SHP77 (cell line): Measurements from ENCODE around the gene NTN5.
"Not testable (repeated sequence)": the region's sequence is repeated elsewhere in the genome, so short reads cannot be mapped to it uniquely, and the experiment has no call there.

Source experiments
- DNase-seq, 2 experiments: peaks; one replicate each; lab custom pipeline; 2025; lab: John Stamatoyannopoulos, UW

The NTN5 gene

GRCh38 chr19:48696353-48697010 is 23.7 kb upstream of the NTN5 start:
- no peak for DNase-seq

DNA sequence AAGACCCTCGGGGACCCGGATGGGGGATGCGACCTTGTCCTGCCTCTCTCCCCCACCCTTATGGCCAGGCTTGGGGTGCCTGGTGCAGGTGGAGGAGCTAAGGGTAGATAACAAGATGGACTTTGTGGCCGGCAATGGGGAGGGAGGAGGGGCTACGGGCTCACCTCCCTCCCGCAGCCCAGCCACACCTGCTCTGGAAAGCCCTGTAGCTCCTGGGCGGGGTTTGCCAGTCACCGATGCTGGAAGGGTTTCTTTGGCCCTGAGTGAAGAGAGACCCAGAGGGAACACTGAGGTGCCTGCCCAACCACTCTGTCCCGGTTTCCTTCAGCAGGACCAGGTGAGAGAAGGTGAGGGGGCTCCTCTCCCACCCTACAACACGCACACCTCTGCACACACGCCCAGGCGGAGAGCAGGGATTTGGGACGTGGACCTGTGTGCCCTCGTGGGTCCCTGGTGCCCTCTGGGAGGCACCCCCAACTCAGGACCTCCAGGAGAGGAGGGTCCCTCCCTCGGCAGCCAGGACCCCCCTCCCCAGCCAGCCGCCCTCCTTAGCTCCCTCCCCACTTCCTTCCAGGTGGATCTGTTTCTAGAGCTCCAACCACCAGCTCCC is 23.0 kb upstream of the NTN5 start, which contains the start of gene FUT2:
Gene FUT2 (plus strand): TSS at position 229 of the 610 bp plus-strand sequence. CDS start 6,986 bp downstream, outside the sequence.
- peak in 1 of 2 experiments; percentile 25 for DNase-seq

GRCh38 chr19:48693629-48694028 is 20.8 kb upstream of the NTN5 start:
- DNase-seq = not testable (repeated sequence)

DNA sequence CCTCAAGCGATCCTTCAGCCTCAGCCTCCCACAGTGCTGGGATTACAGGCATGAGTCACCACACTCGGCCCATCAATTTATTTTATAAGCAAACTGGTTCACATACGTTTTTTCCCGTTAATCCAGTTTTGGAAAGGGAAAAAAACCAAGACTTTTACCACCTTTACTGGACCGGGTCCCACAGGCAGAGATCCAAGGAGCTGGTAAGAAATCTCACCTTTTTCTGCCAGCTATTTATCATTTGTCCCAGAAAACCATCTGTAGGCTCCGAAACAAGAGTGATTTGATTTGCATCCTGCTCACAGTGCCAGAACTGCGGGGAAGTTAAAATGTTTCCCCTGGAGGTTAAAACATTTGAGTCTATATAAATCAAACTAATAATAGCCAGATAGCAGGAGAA is 16.6 kb upstream of the NTN5 start:
- DNase-seq = no peak

GRCh38 chr19:48687776-48688175 is 15.0 kb upstream of the NTN5 start:
- DNase-seq = no peak

- not testable (repeated sequence) for DNase-seq
These were observed 13.8 kb upstream of the NTN5 start for GRCh38 chr19:48686637-48687036.

- no peak for DNase-seq
These were observed 13.3 kb upstream of the NTN5 start for GRCh38 chr19:48686088-48686487.

DNA sequence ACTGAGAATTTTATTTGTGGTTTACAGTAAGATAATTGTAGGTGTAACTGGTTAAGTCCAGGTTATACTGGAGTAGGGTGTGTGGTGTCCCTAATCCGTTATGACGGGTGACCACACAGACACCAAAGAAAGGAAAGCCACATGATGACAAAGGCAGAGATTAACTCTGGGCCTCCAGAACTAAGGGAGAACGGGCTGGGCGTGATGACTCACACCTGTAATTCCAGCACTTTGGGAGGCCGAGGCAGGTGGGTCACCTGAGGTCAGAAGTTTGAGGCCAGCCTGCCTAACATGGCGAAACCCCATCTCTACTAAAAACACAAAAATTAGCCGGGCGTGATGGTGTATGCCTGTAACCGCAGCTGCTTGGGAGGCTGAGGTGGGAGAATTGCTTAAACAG is 12.8 kb upstream of the NTN5 start:
- DNase-seq = no peak

DNA sequence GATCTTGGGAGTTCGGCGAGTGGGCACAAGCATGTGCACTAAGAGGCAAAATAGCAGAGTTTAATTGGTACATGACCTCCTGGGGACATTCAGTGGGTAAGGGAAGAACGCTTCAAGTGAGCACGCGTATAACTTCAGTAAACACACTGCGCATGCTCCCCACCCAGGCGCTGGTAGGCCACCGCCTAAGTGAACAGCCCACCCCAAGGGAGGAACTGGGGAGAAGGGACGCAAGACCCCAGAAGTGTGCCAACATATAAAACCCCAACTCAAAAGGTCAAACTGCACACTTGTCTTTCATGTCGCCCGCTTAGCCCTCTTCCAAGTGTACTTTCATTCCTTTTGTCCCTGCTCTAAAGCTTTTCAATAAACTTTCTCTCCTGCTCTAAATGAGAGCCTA is 10.5 kb upstream of the NTN5 start:
- no peak for DNase-seq

DNA sequence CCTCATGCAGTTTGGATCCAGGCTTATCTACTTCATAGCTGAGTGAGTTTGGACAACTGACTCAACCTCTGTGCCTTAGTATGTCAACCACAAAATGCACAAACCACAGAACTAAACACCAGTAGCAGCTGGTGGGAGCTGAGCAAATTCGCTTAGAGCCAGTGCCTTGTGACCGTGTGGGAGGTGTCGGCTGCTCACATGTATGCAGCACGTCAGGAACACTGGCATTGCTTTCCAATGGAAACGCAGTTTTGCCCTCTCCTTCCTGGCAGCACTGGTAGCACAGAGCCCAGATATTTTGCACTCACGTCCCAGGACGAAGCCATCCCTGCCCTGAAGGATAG is 8.3 kb upstream of the NTN5 start:
- no peak for DNase-seq

GRCh38 chr19:48680436-48681126 is 7.8 kb upstream of the NTN5 start:
- no peak for DNase-seq

DNA sequence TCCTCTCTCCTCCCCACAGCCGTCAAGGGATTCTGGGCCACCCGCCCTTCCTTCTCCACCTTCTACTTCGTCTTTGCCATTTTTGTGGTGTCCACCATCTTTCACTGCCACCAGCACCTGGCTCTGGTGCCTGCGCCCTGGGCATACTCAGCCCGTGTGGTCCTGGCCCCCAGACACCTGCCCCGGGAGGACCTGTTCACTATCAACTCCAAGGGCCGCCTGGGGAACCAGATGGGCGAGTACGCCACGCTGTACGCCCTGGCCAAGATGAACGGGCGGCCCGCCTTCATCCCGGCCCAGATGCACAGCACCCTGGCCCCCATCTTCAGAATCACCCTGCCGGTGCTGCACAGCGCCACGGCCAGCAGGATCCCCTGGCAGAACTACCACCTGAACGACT is 7.2 kb upstream of the NTN5 start:
- DNase-seq = not testable (repeated sequence)

- DNase-seq = no peak
These were observed 5.4 kb upstream of the NTN5 start for GRCh38 chr19:48678201-48678600.

DNA sequence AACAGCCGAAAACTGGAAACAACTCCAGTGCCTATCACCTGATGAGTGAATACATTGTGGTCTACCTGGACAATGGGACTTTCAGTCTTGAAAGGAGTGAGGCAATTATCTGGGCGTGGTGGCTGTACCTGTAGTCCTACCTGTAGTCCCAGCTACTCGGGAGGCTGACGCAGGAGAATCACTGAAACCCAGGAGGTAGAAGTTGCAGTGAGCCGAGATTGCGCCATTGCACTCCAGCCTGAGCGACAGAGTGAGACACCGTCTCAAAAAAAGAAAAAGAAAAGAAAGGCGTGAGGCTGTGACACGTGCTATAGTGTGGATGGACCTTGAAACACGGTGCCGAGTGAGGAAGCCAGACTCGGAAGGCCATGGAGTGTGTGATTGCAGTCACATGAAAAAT is 4.1 kb upstream of the NTN5 start:
- no peak for DNase-seq

- DNase-seq = no peak
These were observed 3.7 kb upstream of the NTN5 start for GRCh38 chr19:48676487-48676886.

- DNase-seq = peak; percentile 65 to 77
These were observed 2.4 kb upstream of the NTN5 start for GRCh38 chr19:48674921-48675824.

DNA sequence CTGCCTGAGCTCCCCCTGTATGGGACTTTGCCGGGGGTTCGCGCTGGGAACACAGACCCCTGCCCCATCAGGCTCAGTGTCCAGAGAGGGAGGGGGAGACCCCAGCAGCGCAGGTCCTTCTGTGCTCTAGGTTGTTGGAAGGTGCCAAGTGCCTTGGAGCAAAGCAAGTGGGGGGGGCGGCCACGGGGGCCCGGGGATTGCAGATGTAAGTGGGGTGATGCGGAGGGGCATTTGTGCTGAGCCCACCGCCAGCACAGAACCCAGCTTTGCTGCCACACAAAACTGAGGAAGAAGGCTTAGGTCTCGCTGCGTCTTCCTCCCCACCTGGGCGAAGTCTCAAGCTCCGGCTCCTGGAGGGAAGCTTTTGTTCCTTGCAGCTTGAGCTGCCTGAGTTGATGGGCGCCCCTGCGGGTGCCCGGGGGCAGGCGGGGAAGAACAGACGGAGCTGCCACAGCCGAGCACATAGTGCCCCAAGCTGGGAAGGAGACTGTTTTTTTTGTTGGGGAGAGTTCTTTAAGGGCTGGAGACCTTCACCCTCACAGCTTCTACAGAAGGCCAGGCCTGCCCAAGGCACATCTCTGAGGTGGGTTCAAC is 1.5 kb upstream of the NTN5 start:
- no peak for DNase-seq

DNA sequence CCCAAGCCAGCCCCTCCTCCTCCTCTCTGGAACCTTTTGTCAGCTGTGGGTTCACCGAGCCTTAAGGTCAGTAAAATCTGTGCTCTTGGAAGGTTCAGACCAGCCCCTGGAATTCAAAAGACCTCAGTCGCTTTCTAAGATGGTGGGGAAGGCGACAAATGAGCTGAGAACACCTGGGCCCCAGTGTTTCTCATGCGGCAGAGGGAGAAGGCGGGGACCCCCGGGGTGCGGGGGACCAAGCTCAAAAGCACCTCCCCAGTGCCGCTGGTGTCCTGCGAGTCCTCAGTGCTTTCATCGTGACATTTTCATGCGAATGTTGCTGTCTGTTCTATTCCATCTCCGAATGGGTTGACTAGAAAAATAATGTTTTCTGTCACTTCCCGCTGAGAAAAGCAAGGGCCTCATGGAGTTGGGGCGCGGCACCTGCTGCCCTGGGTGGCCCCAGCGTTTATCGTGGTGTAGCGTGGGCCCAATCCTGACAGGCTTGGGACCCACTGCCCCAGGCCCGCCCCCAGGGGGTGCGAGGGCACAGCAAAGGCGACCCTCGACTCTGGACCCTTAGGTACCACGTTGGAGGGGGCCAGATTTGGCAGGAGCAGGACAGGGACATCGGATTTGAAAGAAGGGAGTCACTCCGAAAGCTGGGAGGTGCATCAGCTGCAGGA is 751 bp upstream of the NTN5 start:
- DNase-seq = no peak

GRCh38 chr19:48671446-48671995 is 1.3 kb downstream of the NTN5 start:
- DNase-seq = no peak

DNA sequence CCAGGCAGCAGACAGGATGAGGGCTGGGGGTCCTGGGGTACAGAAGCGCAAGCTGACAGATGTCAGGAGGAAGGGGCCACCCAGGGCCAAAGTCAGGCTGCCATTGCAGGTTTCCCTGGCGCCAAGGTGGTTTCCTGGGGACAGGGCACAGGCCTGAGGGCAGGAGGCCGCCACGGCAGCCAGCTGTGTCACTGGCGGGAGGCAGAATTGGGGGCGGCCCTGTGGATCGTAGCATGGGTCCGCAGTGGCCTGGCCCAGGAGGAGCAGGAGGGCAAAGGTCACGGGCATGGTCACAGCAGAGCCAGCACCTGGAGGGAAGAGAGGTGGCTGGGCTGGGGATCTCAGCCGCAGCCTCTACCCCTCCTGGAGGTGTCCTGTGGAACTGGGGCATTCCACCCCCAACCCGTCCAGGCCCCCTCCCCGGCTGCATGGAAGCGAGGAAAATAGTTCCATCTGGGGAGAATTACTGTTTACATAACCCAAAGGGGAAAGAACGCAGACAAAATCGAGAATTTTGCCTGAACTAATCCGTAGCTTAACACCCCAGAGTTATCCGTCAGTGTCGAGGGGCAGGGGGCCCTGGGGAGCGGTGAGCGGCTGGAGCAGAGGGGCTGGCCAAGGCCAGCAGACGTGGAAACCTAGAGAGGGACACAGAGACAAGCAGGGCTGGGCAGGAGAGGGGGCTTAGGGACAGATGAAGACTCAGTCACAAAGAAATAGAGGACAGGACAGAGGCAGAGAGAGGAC is 1.9 kb downstream of the NTN5 start:
- no peak for DNase-seq
